Prostate gland (tissue), 2 donors: Measurements from ENCODE around the gene BHLHE40. TPM values are rescaled to one million over a fixed set of nuclear protein-coding genes. Genes with fewer than 3 reads are reported as not detected.

Experiments used
- DNase-seq: peaks from one replicate; pipeline ENCODE4 v3.0.0-alpha.2; 2019; ENCODE audit warnings: low spot score
- H3K27ac ChIP-seq, 2 donors: fragments of 200-600 bp; sonication (generic); 2 replicates each; pipeline ENCODE4 v1.5.1; 2017 to 2019
- H3K27me3 ChIP-seq: fragments of 200-600 bp; sonication (generic); replicated peaks from 2 replicates; pipeline ENCODE4 v1.5.1; 2019; ENCODE audit not compliant: insufficient read depth
- H3K36me3 ChIP-seq, 2 donors: fragments of 200-600 bp; sonication (generic); 1 replicate in 1 of 2; 2 replicates in 1 of 2; pipeline versions ENCODE4 v1.5.1 to v1.8.1; 2017 to 2019
- H3K4me1 ChIP-seq: fragments of 200-600 bp; sonication (generic); replicated peaks from 2 replicates; pipeline ENCODE4 v1.5.1; 2019
- H3K4me3 ChIP-seq, 2 donors: fragments of 200-600 bp; sonication (generic); 2 replicates each; pipeline ENCODE4 v1.5.1; 2017 to 2019
- H3K9me3 ChIP-seq: fragments of 200-600 bp; sonication (generic); 2 replicates; pipeline ENCODE4 v1.5.1; 2017
- CTCF ChIP-seq, 4 experiments: fragments of 200-600 bp in 2 of 4; fragments of 450-650 bp in 2 of 4; sonication (generic) in 2 of 4; IDR thresholded peaks; 1 replicate in 3 of 4; 2 replicates in 1 of 4; pipeline ENCODE4 v1.5.1; 2016 to 2019; ENCODE audit warnings: antibody characterized with exemption in 4 of 4, mild to moderate bottlenecking in 2 of 4, moderate library complexity in 2 of 4
- POLR2A ChIP-seq: fragments of 450-650 bp; IDR thresholded peaks from one replicate; pipeline ENCODE4 v1.6.1; 2016; ENCODE audit warnings: antibody characterized with exemption, mild to moderate bottlenecking
- POLR2AphosphoS5 ChIP-seq: sonication (generic); formaldehyde crosslinking; IDR thresholded peaks from one replicate; pipeline ENCODE4 v1.6.1; 2017; ENCODE audit warnings: antibody characterized with exemption
- WGBS: methylation state at CpG from one replicate; pipeline ENCODE4 v1.1.5; 2018; 5-methylcytosine and 5-hydroxymethylcytosine counted together
- intact Hi-C: fragments of 100-400 bp; cut with DNase I; formaldehyde crosslinking; loops from one replicate; pipeline ENCODE4 v1.14.2; 2022
- total RNA-seq, 2 donors: library from RNA; depleted of rRNA; stranded (reverse); fragments of >200 nt; gene quantifications; one replicate each; pipeline ENCODE4 v1.1.0, GENCODE V29; 2016

The BHLHE40 gene
- total RNA-seq, 2 donors from 2014 or later: 32.3 to 52.0 TPM

GRCh38 chr3:4982773-4983738 lies 3.8 kb downstream of the BHLHE40 start:
- WGBS: 77% methylated on average over 40 of the region's 40 CpGs
- DNase-seq: no peak
- no peak for TF ChIP-seq CTCF (IDR thresholded peaks at IDR 0.05)
- TF ChIP-seq POLR2A: no peak
- TF ChIP-seq POLR2AphosphoS5: no peak
- H3K4me3 ChIP-seq: peak overlapping the region in 1 of 2 donors; percentile 23
- H3K9me3 ChIP-seq: no peaks in the 10 kb centered on the region
- H3K36me3 ChIP-seq: no peaks in the 10 kb centered on the region
- no peaks in the 10 kb centered on the region for H3K27me3 ChIP-seq
- peak overlapping the region; percentile 98 for H3K27ac ChIP-seq
- peaks cover 32% of the 10 kb centered on the region for H3K4me1 ChIP-seq
- intact Hi-C loops: loop anchor here (10.0 kb wide), 2 partner anchors 238 to 328 kb away; no protein-coding TSS in a partner anchor

- Histone ChIP-seq H3K4me1 (peaks cover 32% of the 10 kb centered on the region), H3K4me3 (peak overlapping the region in 1 of 2 donors; percentile 23), H3K27me3 (no peaks in the 10 kb centered on the region), H3K27ac (peak overlapping the region; percentile 98), H3K36me3 (no peaks in the 10 kb centered on the region), H3K9me3 (no peaks in the 10 kb centered on the region)
- intact Hi-C loops: loop anchor here (10.0 kb wide), 2 partner anchors 239 to 329 kb away; no protein-coding TSS in a partner anchor
- no peak for TF ChIP-seq POLR2A
- peak; percentile 29 for TF ChIP-seq POLR2AphosphoS5
- no peak for TF ChIP-seq CTCF (IDR thresholded peaks at IDR 0.05)
- WGBS: 17% methylated on average over 16 of the region's 16 CpGs
- no peak for DNase-seq
These were observed 4.7 kb downstream of the BHLHE40 start for GRCh38 chr3:4983739-4984510.

GRCh38 chr3:4984511-4984864 lies 5.3 kb downstream of the BHLHE40 start:
- no peak for TF ChIP-seq POLR2A
- no peak for TF ChIP-seq CTCF (IDR thresholded peaks at IDR 0.05)
- TF ChIP-seq POLR2AphosphoS5: no peak
- no peak for DNase-seq
- Histone ChIP-seq H3K4me3 (peak overlapping the region in 1 of 2 donors; percentile 23), H3K27ac (peak overlapping the region; percentile 98), H3K9me3 (no peaks in the 10 kb centered on the region), H3K36me3 (no peaks in the 10 kb centered on the region), H3K27me3 (no peaks in the 10 kb centered on the region), H3K4me1 (peaks cover 32% of the 10 kb centered on the region)
- 42% methylated on average over 9 of the region's 9 CpGs for WGBS
- intact Hi-C loops: loop anchor here (10.0 kb wide), 2 partner anchors 240 to 330 kb away; no protein-coding TSS in a partner anchor

- intact Hi-C loops: loop anchor here (5.0 to 10.0 kb wide), 4 partner anchors 42 to 331 kb away; no protein-coding TSS in a partner anchor
- peak; percentile 49 for DNase-seq
These were observed 6.3 kb downstream of the BHLHE40 start for GRCh38 chr3:4985330-4986174.

More at GRCh38 chr3:4985330-4986174, 6.3 kb downstream of the BHLHE40 start:
- Histone ChIP-seq H3K36me3 (no peaks in the 10 kb centered on the region), H3K9me3 (no peaks in the 10 kb centered on the region), H3K27ac (peak overlapping the region; percentile 98), H3K4me1 (peaks cover 32% of the 10 kb centered on the region), H3K4me3 (no peak overlapping the region), H3K27me3 (no peaks in the 10 kb centered on the region)
- TF ChIP-seq CTCF (IDR thresholded peaks at IDR 0.05) (no peak), POLR2AphosphoS5 (peak; percentile 34), POLR2A (no peak)
- 40% methylated on average over 10 of the region's 10 CpGs for WGBS
